ENCODE measurements around the gene EGR4.

EGR4 gene

DNA sequence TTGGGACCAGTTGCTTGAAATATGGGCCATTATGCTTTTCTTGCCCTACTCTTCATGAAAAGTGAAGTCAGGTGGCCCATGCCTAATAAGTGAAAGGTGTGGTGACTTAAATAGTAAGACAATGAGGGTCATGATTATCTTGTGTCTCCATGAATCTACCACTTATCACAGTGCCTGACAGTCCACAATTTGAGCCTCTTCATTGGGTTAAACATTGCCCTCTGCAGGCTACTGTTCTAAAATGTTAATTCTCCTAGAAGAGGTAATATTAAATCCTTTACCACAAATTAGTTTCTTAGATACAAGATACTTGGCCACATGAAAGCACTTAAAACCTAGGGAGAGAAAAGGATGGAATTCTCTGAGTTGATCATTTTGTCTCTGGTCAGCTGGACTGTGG, 4.0 kb downstream of the EGR4 start:
- no peak for DNase-seq

DNA sequence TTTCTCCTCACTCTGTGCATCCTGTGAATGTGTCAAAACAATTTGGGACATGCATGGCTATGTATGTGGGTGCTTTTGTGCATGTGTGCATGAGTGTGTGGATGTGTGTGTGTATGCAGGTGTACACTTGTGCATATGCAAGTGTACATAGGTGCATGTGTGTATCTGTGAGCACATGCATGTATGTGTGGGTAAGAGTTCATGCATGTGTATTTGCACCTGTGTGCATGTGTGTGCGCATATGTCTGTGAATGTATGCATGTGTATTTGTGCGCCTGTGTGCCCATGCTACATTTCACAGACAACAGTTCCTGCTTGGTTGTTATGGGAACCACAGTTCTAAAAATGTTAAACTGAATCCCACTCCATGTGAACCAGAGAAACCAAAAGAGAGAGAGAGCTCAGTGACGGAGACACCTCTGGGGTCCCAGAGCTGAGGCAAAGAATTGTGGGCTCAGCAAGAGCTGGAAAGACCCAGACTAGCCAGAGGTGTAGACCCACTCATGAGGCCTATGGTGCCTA, 7.2 kb downstream of the EGR4 start:
- DNase-seq, result no peak

DNA sequence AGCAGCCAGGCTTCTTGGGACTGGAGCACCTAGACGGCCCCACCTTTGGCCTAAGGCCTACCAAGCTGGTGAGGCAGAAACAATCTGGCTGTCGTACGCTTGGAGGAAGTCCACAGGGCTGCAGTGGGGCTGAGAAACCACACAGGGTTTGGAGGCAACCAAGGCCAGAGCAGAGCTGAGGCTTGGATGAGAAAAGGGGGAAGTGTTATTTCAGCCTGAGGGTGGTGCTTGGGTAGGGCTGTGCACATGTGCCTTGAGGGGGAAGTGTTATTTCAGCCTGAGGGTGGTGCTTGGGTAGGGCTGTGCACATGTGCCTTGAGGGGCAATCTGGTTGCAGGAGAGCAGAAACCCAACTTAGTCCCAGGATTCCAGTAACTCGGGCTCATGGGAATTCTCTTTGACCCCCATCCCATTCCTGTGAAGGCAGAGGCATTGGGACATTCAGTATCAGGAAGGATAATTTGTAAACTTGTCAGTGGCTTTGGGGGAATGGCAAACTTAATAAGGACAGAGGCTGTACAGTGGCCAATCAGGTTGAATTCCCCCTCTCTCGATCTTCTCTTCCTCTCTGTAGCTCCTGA, 8.1 kb downstream of the EGR4 start:
- no peak for DNase-seq

DNA sequence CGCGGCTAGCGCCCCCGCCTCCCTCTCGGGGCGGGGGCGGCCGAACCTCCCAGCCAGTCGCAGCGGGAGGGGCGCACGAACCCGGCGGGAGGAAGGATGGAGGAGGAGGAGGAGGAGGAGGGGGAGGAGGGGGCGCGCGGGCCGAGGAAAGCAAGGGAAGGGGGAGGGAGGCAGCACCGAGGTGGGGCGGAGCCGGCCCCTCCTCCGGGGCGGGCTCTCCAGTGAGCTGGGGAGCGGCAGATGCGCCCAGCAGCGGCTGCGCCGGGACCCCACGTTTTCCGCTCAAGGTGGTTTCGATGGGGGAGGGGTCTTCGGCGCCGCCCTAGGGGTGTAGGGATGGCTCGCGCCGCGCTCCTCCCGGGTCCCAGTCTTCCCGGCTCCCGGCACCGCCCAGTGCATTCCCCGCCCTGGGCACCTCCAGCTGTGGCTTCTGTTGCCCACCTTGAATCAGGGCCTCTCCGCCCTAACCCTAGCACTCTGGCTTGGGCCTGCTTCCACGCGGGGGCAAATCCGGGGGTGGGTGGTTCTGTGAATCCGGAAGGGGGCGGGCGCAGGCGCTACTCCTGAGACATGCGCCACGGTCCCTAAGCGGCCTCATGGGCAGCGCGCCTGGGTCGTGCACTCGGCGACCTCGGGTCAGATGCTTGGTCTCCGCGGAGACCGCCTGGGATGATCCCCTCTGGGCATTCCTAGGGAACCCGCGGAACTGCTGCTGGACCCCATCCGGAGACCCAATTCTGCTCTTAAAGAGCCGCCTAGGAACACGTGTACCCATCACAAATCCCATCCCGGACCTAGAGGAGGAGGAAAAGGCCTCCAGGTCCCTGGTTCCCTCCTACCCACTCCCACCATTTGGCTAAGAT, 8.8 kb downstream of the EGR4 start, which contains the start of gene FBXO41:
TSS of gene FBXO41 (minus strand) at position 183 of the 863 bp plus-strand sequence. CDS start 14,848 bp downstream, outside the sequence.
- peak; percentile 72 to 84 for DNase-seq

DNA sequence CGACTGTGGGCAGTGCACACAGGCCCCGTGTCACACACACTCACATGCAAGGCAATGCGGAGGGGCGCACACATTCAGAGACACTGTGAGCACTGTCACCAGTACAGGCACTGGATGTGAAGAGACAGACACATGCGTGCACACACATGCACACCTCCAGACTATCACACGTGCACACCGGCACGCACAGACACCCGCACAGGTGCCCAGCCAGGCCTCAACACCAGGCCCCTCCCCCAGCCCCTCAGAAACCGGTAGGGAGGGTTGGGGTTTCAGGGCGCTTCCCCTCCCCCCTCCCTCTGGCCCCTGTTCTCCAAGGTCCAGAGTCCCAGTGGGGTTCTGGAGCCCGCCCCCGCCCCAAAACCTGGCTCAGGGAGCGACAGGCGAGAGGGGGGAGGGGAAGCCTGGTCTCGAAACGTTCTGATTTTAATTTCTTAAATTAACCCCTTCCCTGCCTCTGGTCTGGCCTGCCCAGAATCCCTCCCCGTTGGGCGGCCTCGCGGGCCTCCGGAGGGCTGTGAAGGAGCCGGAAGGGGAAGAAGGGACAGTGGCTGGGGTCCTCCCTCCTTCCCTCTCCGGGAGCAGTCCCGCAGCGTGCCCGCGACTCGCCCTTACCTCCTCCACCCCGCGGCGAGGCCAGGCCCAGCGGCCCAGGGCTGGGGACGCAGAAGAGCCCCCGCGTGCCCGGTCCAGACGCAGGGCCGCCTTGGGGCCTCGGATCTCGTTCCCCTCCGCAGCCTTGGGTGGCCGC, 9.6 kb downstream of the EGR4 start:
- DNase-seq, result peak; percentile 7 to 16

DNA sequence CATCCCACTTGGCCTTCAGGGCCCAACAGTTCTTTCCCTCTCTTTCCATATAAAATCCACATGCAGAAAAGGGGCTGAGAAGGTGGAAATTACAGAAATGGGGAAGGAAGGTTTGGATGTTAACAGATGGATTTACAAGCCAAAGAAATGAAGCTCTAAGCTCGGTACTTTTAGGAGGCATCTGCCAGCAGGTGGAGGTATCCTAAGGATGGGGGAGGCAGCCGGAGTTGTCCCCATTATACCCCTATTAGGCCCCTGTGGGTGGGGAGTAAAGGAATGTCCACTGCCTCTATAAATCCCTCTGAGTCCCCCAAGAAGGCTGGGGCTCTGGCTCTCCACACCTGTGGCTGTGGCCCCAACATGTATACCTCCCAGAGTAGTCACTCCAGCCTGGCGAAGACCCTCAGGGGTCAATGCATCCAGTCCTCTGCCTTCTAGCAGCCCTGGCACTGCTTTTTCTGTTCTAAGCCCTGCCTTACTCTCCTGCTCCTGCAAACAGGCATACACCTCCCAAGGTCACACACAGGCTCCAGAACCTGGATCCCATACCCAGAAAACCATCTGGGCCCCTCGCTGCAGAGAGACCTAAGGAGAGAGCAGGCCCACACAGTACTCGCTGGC, 10.3 kb downstream of the EGR4 start:
- DNase-seq, result no peak

- DNase-seq, result no peak
Measured at GRCh38 chr2:73281244-73281643, 12.1 kb downstream of the EGR4 start.

DNA sequence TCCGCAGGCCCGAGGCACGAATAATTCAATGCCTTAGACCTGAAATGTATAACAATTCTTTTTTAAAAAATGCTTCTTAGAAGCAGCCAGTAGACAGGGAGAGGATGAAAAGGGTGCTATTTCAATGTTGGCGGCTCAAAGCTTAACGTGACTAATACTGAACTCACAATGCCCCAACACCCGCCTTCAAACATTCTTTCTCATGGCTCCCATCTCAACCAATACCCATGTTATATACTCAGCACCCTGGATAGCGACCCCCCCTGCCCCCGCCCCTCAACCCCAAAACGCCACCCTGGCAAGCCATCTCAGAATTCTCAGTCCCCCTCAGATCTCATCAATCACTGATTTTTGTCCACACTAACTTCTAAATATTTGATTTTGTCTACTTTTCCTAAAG, 13.5 kb downstream of the EGR4 start:
- DNase-seq, result no peak

- DNase-seq, result no peak
Measured at GRCh38 chr2:73272270-73272669, 21.1 kb downstream of the EGR4 start.

DNA sequence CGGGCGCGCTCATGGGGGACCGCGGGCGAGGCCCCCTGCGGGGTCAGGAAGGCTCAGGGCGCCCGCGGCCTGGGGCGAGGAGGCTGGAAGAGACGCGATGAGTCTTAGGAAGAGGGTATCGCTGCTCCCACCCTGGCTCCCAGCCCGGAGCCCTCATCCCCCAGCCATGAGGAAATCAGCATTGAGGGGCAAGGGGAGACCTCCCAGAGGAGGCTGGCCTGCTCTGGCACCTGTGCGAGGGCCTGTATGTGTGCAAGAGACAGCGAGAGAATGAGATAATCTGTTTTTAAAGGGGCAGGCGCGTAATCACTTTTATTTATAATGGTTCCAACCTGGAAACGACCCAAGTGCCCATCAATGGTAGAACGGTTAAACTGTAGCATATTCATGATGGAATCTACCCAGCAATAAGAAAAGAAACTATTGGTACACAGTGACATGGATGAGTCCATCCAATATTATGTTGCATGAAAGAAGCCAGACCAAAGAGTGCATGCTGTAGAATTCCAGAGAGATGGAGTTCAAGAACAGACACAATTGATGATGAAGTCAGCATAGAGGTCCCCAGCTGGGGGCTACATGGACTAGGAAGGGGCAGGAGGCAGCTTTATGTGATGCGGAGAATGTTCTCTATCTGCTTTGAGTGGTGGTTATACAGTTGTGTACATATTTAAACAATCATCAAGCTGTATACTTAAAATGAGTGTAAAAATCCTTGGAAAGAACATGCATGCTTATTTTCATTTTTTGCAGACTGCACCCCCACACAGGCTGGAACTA, 23.5 kb downstream of the EGR4 start:
- no peak for DNase-seq

- DNase-seq, result peak; percentile 76 to 77
Measured at GRCh38 chr2:73268830-73269685, 24.3 kb downstream of the EGR4 start.

DNA sequence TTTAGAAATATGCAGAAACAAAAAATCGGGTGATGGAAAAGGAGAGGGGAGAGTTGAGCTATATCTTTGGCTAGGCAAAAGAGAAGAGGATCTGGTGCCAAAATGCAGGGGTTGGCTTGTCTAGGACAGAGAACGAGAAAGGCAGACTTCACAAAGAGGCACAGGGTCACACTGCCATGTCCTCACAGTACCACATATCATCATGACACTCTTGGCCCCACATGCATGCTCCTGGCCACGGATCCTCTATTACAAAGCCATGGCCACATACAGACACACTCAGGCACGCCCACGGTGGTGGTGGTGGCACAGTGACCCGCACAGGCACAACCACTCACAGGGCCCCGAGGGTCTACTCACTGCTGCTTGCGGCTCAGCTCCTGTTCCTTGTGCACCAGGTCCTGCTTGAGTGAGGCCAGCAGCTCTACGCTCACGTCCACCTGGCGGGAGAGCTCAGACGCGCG, 24.9 kb downstream of the EGR4 start:
- DNase-seq, result no peak

DNA sequence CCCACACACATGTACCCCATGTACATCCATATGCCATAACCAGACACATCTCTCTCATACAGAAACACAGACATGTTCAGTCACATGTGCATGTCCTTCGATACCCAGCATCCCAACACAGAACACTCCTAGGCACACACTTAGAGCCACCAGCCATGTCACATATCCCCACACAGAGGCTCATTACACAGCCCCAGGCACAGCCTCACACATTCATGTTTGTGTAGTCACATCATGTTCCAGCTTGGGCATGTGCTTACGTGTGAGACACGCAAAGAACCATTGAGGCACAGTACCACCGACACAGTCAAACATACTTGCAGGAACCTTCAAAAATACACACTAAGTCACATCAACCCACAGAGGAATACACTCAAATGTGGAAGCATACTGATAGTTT, 26.3 kb downstream of the EGR4 start:
- DNase-seq, result no peak

GRCh38 chr2:73266061-73266901, 27.1 kb downstream of the EGR4 start:
- no peak for DNase-seq

GRCh38 chr2:73265298-73266060, 27.9 kb downstream of the EGR4 start:
- no peak for DNase-seq

DNA sequence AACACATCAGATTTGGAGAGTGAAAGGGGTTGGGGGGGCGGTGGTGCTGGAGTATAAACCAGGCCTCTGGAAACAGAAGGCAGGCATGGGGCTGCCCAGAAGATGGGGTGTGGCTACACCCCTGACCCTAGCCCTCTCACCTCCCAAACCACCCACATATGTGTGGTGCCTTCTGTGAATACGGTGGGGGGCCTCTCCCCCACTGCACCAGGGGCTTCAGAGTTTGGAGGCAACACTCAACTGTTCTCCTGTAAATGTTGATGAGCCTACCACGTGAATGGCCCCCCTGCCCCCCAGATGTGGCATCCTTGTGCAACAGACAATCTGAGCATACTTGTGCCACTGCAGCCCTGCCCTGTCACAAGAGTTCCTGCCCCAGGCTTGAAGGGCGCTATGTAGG, 28.6 kb downstream of the EGR4 start:
- DNase-seq, result no peak

DNA sequence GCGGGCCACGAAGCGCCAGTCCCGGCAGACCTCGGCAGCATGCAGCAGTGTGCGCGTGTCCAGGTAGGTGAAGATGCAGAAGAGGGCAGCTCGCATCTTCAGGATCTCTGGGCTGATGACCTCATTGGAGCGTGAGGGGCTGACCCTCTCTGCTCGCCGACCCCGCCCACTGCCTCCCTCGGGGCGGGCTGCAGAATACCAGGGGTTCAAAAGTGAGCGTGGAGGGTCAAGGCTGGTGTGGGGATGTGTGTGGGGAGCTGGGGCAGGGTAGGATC, 29.1 kb downstream of the EGR4 start:
- DNase-seq, result no peak

- DNase-seq, result no peak
Measured at GRCh38 chr2:73263540-73264331, 29.6 kb downstream of the EGR4 start.
